ENCODE measurements around the gene GRM7. TPM values are rescaled to one million over a fixed set of nuclear protein-coding genes. Genes with fewer than 3 reads are reported as not detected.

Gene GRM7
- total and polyA plus RNA-seq, 2 experiments from 2014 or later = 0.40 TPM; not detected in 1

GRCh38 chr3:7322957-7323669 lies 462.2 kb downstream of the GRM7 start:
- no peaks in the 10 kb centered on the region for H4K20me1 ChIP-seq (replicated peaks; ENCODE audit: insufficient read depth)
- DNase-seq (ENCODE audit: low spot score) (no peak), ATAC-seq (no peak)
- no peak overlapping the region for H3K4me2 ChIP-seq
- no peaks in the 10 kb centered on the region for H3K9me2 ChIP-seq (ENCODE audit: insufficient read depth)
- H3K36me3 Mint-ChIP-seq (ENCODE audit: low read depth) = no peaks in the 10 kb centered on the region
- H3K27me3 ChIP-seq (ENCODE audit: insufficient read depth) = no peaks in the 10 kb centered on the region
- H3K4me3 ChIP-seq = no peak overlapping the region
- H3K4me1 ChIP-seq (ENCODE audit: insufficient read depth) = no peaks in the 10 kb centered on the region
- H3K4me1 Mint-ChIP-seq = no peaks in the 10 kb centered on the region
- no peaks in the 10 kb centered on the region for H3K27me3 Mint-ChIP-seq (ENCODE audit: insufficient read depth, low read depth, poor library complexity)
- no peak overlapping the region for H3K4me3 Mint-ChIP-seq
- no peaks in the 10 kb centered on the region for H3K79me2 ChIP-seq (replicated peaks; ENCODE audit: insufficient read depth)
- TF ChIP-seq ZNF462 (CRISPR knock-in tag; IDR thresholded peaks at IDR 0.05) = no peak
- no peak for TF ChIP-seq POLR2AphosphoS5 (IDR thresholded peaks at IDR 0.05; ENCODE audit: low read depth)
- no peak for TF ChIP-seq EZH2phosphoT487 (IDR thresholded peaks at IDR 0.05; ENCODE audit: unreplicated experiment)
- TF ChIP-seq ETS1 (IDR thresholded peaks at IDR 0.05) = no peak
- TF ChIP-seq ZNF114 (CRISPR knock-in tag; IDR thresholded peaks at IDR 0.05) = no peak
- TF ChIP-seq JUNB (IDR thresholded peaks at IDR 0.05; ENCODE audit: unreplicated experiment) = no peak
- TF ChIP-seq EZH2 (IDR thresholded peaks at IDR 0.05; ENCODE audit: low read depth, unreplicated experiment) = no peak
- TF ChIP-seq STAT1 (IDR thresholded peaks at IDR 0.05; ENCODE audit: unreplicated experiment) = no peak
- no peak for TF ChIP-seq ZNF331 (CRISPR knock-in tag; IDR thresholded peaks at IDR 0.05; ENCODE audit: low read depth)
- TF ChIP-seq NANOG (IDR thresholded peaks at IDR 0.05; ENCODE audit: borderline replicate concordance) = no peak
- no peaks in the 10 kb centered on the region for H3K36me3 ChIP-seq (ENCODE audit: insufficient read depth)
- peaks cover 55% of the 10 kb centered on the region for H3K9me3 Mint-ChIP-seq
- no peaks in the 10 kb centered on the region for H3F3A ChIP-seq (replicated peaks; ENCODE audit: low read depth)
- H3K27ac Mint-ChIP-seq = no peak overlapping the region
- no peak overlapping the region for H3K27ac ChIP-seq (ENCODE audit: low read depth)
- no peak overlapping the region for H2AFZ ChIP-seq
